Fibroblast of pulmonary artery (primary cell): ENCODE data around the gene DAPK3.
"Not testable (repeated sequence)": the region's sequence is repeated elsewhere in the genome, so short reads cannot be mapped to it uniquely, and the experiment has no call there.

ENCODE experiments used
- DNase-seq: peaks from one replicate; pipeline ENCODE4 v3.0.0-alpha.2; 2010; ENCODE audit warnings: low read depth
- H3K4me3 ChIP-seq: replicated peaks from 2 replicates; pipeline ENCODE4 v1.5.1; 2011; ENCODE audit warnings: low read depth, mild to moderate bottlenecking, control low read depth, low read length, moderate library complexity
- TF ChIP-seq, protein P1 (sequence below): IDR thresholded peaks from 2 replicates; pipeline ENCODE4 v1.5.1; 2011; ENCODE audit warnings: mild to moderate bottlenecking, control low read depth, low read length, inconsistent platforms; ENCODE audit errors: missing control alignments

DAPK3 gene

DNA sequence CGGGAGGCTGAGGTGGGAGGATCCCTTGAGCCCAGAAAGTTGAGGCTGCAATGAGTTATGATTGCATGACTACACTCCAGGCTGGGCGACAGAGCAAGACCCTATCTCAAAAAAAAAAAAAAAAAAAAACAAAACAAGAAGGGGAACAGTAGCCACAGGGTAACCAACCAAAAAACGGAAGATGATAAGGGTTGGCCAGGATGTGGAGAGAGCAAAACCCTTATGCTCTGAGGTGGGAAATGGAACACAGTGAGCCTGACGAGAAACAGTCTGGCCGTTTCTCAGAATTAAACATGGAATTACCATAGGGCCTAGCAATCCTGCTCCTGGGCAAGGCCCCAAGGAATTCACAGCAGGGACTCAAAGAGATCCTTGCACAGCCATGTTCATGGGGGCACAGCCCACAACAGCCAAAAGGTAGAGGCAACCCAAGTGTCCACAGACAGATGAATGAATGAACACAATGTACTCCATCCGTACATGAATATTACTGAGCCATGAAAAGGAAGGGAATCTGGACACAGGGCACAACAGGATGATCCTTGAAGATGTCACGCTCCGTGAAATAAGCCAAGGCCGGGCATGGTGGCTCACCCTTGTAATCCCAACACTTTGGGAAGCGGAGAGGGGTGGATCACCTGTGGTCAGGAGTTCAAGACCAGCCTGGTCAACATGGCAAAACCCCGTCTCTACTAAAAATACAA, 26.7 kb downstream of the DAPK3 start:
- H3K4me3 ChIP-seq, result no peak overlapping the region
- TF ChIP-seq, protein P1, sequence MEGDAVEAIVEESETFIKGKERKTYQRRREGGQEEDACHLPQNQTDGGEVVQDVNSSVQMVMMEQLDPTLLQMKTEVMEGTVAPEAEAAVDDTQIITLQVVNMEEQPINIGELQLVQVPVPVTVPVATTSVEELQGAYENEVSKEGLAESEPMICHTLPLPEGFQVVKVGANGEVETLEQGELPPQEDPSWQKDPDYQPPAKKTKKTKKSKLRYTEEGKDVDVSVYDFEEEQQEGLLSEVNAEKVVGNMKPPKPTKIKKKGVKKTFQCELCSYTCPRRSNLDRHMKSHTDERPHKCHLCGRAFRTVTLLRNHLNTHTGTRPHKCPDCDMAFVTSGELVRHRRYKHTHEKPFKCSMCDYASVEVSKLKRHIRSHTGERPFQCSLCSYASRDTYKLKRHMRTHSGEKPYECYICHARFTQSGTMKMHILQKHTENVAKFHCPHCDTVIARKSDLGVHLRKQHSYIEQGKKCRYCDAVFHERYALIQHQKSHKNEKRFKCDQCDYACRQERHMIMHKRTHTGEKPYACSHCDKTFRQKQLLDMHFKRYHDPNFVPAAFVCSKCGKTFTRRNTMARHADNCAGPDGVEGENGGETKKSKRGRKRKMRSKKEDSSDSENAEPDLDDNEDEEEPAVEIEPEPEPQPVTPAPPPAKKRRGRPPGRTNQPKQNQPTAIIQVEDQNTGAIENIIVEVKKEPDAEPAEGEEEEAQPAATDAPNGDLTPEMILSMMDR, result no peak
- DNase-seq, result no peak

DNA sequence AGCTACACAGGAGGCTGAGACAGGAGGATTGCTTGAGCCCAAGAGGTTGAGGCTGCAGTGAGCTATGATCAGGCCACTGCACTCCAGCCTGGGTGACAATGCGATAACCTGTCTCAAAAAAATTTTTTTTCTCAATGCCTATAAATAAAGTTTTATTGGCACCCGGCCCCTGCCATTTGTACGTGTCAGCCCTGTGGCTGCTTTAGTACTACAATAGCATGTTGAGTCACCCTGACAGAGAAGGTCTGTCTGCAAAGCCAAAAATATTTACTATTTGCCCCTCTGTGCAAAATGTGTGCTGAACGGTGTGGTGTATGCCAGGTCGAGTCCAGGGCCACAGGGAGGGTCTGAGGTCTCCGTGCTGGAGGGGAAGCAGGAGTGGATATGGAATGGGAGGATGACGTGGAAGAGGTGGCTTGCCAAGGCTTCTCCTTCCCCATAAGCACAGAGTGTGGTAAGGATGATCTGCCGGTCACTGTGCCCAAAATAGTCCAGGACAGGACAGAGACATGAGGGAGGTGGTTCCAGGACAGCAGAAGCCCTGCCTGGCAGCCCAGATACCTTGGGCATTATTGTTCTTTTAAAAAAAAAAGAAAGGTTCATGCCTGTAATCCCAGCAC, 28.0 kb downstream of the DAPK3 start:
- no peak for DNase-seq
- TF ChIP-seq, protein P1, result no peak
- no peak overlapping the region for H3K4me3 ChIP-seq

DNA sequence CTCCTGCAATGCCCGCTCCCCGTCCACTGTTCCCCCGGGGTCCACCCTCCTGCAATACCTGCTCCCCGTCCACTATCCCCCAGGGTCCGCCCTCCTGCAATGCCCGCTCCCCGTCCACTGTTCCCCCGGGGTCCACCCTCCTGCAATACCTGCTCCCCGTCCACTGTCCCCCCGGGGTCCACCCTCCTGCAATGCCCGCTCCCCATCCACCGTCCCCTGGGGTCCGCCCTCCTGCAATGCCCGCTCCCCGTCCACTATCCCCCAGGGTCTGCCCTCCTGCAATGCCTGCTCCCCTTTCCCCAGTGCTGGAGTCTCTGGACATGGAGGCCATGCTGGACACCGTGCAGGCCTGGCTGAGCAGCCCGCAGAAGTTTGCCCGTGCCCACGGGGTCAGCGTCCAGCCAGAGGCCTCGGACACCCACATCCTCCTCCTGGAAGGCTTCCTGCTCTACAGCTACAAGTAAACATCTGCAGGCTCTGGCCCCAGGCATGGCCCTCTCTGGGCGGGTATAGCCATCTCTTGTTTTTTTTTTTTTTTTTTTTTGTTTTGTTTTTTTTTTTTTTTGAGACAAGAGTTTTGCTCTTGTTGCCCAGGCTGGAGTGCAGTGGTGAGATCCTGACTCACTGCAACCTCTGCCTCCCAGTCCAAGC, 32.5 kb downstream of the DAPK3 start:
- not testable (repeated sequence) for DNase-seq, H3K4me3 ChIP-seq

DNA sequence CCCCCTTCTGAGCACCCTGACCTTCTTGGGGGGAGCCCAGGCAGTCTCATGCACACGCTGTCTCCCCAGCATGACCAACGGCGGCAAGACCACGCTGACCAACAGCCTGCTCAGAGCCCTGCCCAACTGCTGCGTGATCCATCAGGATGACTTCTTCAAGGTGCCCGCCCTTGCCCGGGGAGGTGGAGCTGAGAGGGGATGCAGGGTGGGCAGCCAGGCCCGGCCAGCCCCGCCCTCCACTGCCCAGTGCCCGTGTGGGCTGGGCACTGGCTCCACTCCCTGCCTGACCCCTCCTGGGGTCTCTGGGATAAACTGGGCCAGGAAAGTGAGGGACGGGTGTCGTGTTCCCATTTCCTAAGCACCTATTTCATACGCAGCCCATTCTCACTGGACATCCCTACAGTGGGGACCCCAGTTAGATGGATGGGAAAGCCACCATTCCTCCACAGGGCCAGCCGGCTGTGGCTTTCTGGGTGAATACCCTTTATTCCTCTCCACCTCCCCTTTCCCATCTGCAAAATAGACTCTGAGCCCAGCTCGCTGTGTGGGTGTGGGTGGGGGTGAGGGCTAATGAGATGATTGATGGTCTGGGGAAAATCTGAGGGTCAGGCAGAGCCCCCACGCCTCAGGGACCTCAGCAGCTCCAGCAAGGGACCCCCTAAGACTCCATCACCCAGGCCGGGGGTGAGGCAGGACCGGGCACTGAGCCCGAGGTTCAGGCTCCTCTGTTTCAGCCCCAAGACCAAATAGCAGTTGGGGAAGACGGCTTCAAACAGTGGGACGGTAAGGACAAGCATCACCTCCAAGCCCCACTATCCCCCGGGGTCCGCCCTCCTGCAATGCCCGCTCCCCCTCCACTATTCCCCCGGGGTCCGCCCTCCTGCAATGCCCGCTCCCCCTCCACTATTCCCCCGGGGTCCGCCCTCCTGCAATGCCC, 34.1 kb downstream of the DAPK3 start:
- no peak overlapping the region for H3K4me3 ChIP-seq
- no peak for DNase-seq
- TF ChIP-seq, protein P1, result no peak

DNA sequence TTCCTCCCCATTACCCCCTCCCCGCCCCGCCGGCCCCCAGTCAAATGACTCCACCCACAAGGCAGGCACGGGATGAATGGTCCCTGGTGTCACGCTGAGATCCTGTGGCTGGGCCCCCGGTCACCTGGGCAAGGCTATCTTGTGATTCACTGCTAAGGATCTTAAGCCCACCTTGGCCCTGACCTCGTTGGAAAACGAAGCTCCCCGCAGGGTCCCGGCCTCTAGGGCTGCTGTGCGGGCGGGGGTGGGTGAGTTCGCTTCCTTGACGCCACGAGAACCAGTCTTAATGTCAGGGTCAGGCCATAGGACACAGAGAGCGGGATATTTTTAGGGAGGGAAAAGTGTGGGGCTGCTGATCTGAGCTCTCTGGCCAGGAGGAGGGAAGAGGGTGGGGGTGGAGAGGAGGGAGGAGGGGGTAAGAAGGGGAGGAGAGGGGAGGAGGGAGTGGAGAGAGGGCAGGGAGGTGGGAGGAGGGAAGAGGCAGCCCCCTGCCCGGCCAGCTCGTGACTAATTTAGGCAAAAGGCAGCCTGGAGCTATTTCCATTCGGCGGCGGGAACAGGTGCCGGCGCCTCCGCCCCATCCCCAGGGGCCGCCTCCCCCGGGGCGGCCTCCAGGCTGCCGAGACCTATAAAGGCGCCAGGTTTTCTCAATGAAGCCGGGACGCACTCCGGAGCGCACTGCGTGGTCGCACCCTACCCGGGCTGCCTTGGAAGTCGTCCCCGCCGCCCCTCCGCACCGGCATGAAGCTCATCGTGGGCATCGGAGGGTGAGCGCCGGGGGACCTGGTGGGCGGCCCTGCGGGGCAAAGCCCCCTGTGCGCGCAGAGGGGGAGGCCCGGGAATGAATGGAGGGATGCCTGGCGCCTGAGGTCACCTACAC, 37.7 kb downstream of the DAPK3 start, which contains the start of gene NMRK2:
NMRK2 (plus strand) TSS at position 139 of the 880 bp plus-strand sequence; CDS start at position 742, 603 bp downstream.
- no peak within 1 kb of the TSS for H3K4me3 ChIP-seq
- TF ChIP-seq, protein P1, result no peak

DNA sequence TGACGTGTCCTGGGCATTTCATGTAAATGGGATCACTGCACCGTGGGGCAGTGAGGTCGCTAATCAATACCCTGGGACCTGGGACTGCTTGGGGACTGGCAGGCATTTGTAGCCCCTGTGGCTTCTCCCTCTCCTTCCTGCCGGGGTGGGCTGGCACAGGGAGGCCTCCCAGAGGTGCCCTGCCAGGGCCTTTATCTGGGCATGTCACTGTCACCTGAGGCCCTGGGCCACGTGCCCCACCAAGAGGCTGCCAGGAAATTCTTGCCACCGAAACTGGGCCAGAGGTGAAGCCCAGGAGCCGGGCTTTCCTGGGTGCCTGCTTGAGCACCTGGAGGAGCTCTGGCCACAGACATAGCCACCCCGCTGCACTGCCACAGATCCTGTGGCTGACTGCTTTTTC, 39.9 kb downstream of the DAPK3 start:
- no peak for DNase-seq
- no peak overlapping the region for H3K4me3 ChIP-seq
- TF ChIP-seq, protein P1, result no peak

More for the DNA sequence above, 37.7 kb downstream of the DAPK3 start, which contains the start of gene NMRK2:
- DNase-seq, result no peak
